Breast epithelium (tissue), 3 donors: ENCODE measurements around the gene FAT4.

Experiments used
- POLR2A ChIP-seq: fragments of 450-650 bp; IDR thresholded peaks from one replicate; pipeline ENCODE4 v1.6.1; 2016; ENCODE audit warnings: antibody characterized with exemption, mild to moderate bottlenecking, moderate library complexity
- POLR2AphosphoS5 ChIP-seq, 3 donors: sonication (generic); formaldehyde crosslinking; IDR thresholded peaks; one replicate each; pipeline ENCODE4 v1.6.1; 2017; ENCODE audit warnings: antibody characterized with exemption in 3 of 3
- TF ChIP-seq, protein P1 (sequence below), 3 donors: fragments of 450-650 bp; IDR thresholded peaks; one replicate each; pipeline ENCODE4 v1.5.1; 2016 to 2017; ENCODE audit warnings: antibody characterized with exemption in 3 of 3, mild to moderate bottlenecking in 3 of 3, moderate library complexity in 3 of 3

DNA sequence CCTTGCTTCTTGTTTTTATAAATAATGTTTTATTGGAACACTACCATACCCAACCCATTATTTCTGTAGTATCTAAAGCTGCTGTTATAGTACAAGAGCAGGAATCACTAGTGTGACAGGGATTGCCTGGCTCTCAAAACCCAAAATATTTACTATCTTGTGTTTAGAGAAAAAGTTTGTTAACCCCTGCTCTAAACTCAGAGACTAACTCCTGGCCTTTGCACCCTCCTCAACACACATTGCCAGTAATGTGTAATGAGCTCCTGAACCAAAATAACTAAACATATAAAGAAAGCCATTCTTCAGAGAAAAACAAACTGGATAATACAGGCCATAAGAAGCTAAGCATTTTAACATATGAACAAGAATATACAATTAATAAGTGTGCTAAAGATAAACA, 8.2 kb upstream of the FAT4 start:
- TF ChIP-seq, protein P1, sequence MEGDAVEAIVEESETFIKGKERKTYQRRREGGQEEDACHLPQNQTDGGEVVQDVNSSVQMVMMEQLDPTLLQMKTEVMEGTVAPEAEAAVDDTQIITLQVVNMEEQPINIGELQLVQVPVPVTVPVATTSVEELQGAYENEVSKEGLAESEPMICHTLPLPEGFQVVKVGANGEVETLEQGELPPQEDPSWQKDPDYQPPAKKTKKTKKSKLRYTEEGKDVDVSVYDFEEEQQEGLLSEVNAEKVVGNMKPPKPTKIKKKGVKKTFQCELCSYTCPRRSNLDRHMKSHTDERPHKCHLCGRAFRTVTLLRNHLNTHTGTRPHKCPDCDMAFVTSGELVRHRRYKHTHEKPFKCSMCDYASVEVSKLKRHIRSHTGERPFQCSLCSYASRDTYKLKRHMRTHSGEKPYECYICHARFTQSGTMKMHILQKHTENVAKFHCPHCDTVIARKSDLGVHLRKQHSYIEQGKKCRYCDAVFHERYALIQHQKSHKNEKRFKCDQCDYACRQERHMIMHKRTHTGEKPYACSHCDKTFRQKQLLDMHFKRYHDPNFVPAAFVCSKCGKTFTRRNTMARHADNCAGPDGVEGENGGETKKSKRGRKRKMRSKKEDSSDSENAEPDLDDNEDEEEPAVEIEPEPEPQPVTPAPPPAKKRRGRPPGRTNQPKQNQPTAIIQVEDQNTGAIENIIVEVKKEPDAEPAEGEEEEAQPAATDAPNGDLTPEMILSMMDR (IDR thresholded peaks at IDR 0.05) = no peak
- no peak for TF ChIP-seq POLR2AphosphoS5 (IDR thresholded peaks at IDR 0.05)
- no peak for TF ChIP-seq POLR2A
